Hematopoietic multipotent progenitor cell treated with erythropoietin and hydrocortisone succinate and interleukin-3 and kit ligand, for 4 days (in vitro differentiated cells): ENCODE data around the gene RHPN2.
A peak's percentile ranks its signal among the peaks of the same experiment; 100 is the strongest.
"Not testable (repeated sequence)": the region's sequence is repeated elsewhere in the genome, so short reads cannot be mapped to it uniquely, and the experiment has no call there.

Experiments
- DNase-seq: peaks from one replicate; pipeline ENCODE4 v3.0.0-alpha.2; 2015

The RHPN2 gene

GRCh38 chr19:33063753-33064457, 783 bp downstream of the RHPN2 start:
- peak; percentile 17 for DNase-seq

- no peak for DNase-seq
Measured at GRCh38 chr19:33063356-33063752, 1.3 kb downstream of the RHPN2 start.

- no peak for DNase-seq
Measured at GRCh38 chr19:33062902-33063301, 1.8 kb downstream of the RHPN2 start.

GRCh38 chr19:33060586-33060985, 4.1 kb downstream of the RHPN2 start:
- DNase-seq = no peak

- no peak for DNase-seq
Measured at GRCh38 chr19:33055718-33056117, 9.0 kb downstream of the RHPN2 start.

- DNase-seq = no peak
Measured at GRCh38 chr19:33054623-33055022, 10.1 kb downstream of the RHPN2 start.

GRCh38 chr19:33052352-33052972, 12.2 kb downstream of the RHPN2 start:
- DNase-seq = no peak

- no peak for DNase-seq
Measured at GRCh38 chr19:33050110-33050509, 14.6 kb downstream of the RHPN2 start.

GRCh38 chr19:33048806-33049676, 15.6 kb downstream of the RHPN2 start:
- no peak for DNase-seq

- no peak for DNase-seq
Measured at GRCh38 chr19:33047422-33047821, 17.3 kb downstream of the RHPN2 start.

- DNase-seq = not testable (repeated sequence)
Measured at GRCh38 chr19:33041828-33042160, 22.9 kb downstream of the RHPN2 start.

GRCh38 chr19:33040994-33041827, 23.5 kb downstream of the RHPN2 start:
- DNase-seq = peak; percentile 7

GRCh38 chr19:33039815-33040214, 24.9 kb downstream of the RHPN2 start:
- DNase-seq = no peak

- no peak for DNase-seq
Measured at GRCh38 chr19:33039108-33039599, 25.5 kb downstream of the RHPN2 start.

- DNase-seq = peak; percentile 46
Measured at GRCh38 chr19:33037168-33038025, 27.3 kb downstream of the RHPN2 start.

- DNase-seq = not testable (repeated sequence)
Measured at GRCh38 chr19:33036370-33037167, 28.1 kb downstream of the RHPN2 start.

- DNase-seq = no peak
Measured at GRCh38 chr19:33035461-33035860, 29.2 kb downstream of the RHPN2 start.

- no peak for DNase-seq
Measured at GRCh38 chr19:33032218-33032781, 32.4 kb downstream of the RHPN2 start.

- DNase-seq = no peak
Measured at GRCh38 chr19:33029746-33030303, 34.9 kb downstream of the RHPN2 start.

- DNase-seq = not testable (repeated sequence)
Measured at GRCh38 chr19:33026602-33027001, 38.1 kb downstream of the RHPN2 start.
